HG03108 (cell line): ENCODE measurements around the gene PTPN11.
"Not testable (repeated sequence)": the region's sequence is repeated elsewhere in the genome, so short reads cannot be mapped to it uniquely, and the experiment has no call there.

Source experiments
- ATAC-seq: cut with Tn5 transposase; IDR thresholded peaks from one replicate; pipeline ENCODE4 v1.9.1; 2021; ENCODE audit warnings: moderate library complexity; ENCODE audit not compliant: unreplicated experiment

Gene PTPN11

DNA sequence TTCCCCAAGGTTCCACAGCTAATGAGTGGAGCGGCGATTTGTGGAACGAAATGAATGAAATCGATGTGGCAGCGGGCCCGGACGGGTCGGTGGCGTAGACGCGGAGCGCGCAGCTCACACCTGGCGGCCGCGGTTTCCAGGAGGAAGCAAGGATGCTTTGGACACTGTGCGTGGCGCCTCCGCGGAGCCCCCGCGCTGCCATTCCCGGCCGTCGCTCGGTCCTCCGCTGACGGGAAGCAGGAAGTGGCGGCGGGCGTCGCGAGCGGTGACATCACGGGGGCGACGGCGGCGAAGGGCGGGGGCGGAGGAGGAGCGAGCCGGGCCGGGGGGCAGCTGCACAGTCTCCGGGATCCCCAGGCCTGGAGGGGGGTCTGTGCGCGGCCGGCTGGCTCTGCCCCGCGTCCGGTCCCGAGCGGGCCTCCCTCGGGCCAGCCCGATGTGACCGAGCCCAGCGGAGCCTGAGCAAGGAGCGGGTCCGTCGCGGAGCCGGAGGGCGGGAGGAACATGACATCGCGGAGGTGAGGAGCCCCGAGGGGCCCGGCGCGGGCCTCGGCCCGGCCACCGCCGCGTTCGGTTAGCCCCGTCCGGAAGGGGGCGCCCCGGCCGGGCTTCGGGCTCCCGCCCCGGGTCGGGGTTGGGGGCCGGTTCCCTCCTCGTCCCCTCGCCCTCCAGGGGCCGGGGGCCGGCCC, at the start of gene PTPN11:
Gene PTPN11 (plus strand): TSS at position 340 of the 689 bp plus-strand sequence. CDS start 165 bp downstream, at position 505.
- peak; percentile 60 for ATAC-seq

DNA sequence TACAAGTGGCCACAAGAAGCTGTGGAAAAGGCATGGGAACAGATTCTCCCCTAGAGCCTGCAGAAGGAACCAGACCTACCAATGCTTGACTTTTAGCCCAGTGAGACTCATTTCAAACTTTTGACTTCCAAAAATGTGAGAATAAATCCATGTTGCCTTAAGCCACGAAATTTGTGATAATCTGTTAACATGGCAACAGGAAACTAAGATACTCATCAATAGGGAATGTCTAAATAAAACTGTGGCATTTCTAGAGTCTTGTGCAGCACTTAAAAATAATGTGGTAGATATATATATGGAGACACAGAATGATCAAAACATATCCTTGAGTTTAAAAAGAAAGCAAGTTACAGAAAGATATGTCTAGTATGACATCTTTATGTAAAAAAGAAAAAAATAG, 48.5 kb upstream of the PTPN11 start:
- ATAC-seq: no peak

DNA sequence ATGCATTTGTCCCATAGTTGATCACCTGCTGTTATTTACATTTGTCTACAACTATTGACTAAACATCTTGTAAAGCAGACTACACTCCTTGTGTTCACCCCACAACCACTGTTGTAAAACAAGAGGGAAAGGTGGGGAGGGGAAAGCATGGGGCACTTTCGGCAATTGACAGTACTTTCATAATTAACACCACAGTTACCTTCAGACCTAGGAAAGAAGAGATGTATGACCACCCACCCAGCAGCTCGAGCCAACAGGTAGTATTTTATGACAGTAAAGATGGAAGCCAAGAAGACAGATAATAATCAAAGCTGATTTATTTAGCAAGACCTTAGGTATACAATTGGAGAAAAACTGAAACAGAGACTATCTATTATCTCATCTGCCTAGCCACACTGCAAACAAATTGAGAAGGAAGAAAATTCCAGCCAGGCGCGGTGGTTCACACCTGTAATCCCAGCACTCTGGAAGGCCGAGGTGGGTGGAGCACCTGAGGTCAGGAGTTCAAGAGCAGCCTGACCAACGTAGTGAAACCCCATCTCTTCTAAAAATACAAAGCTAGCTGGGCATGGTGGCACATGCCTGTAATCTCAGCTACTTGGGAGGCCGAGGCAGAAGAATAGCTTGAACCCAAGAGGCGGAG, 47.8 kb upstream of the PTPN11 start:
- ATAC-seq: no peak

DNA sequence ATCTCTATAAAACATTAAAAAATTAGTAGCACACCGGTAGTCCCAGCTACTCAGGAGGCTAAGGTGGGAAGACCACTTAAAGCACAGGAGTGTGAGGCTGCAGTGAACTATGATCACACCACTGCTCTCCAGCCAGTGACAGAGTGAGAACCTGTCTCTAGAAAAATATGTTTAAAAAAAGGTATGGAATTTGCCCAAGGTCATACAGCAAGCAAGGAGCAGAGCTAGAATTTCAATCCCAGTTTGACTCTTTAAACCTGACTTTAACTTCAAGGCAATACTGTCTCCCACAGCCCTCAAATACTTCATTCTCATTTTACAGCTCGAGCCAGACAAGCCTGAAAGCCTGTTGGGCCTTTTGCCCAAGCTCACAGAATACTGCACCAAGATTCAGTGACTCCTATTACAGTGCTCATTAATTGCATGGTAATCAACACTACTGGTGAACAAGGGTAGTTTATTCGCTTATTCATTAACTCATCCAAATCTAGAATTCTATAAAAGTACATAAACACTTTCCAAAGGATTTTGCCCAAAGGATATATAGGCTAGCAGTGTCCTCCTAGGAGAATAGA, 44.5 kb upstream of the PTPN11 start:
- no peak for ATAC-seq

DNA sequence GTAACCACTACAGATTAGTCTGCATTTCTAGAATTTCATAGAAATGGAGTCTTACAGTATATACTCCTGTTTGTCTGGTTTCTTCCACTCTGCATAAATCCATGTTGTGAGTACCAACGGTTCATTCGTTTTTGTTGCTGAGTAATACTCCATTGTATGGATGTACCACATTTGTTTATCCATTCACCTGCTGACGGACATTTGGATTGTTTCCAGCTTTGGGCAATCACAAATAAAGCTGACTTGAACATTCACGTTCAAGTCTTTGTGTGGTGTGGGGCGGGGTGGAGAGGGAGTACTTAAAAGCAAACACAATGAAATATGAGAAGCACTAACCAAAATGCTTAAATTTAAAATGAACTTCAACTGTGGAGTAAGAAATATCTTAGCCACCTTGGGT, 43.6 kb upstream of the PTPN11 start:
- ATAC-seq: no peak

DNA sequence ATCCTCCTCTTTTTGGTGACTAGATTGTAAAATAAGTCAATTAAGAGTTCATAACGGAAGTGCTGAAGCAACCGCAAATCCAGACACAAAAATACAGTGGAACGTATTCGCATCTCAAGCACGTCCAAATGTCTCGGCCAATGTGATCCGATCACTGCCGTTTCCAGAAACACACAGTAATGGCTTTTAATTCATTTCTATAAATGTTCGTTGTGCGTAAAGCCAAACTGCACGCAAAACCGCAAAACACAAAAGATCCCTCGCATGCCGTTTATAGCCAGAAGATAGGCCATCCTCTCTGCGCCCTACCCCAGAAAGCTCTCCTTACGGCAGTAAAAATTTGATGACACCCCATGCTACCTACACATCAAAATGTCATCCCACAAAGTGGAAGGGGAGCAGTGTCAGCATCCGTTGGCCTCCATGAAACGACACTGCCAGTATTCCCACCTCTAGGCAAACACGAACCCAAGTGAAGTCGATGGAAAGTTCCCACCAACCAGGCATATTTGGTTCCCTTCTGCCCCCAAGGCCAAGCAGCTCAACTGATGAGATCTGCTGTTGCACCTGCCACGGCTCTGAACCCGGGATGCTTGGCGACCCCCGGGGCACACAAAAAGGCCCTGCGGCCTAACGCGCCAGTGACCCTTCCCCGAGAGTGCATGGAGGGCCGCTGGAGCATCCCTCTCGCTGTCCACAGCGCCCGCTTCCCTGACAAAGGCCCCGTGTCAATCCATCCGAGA, 37.9 kb upstream of the PTPN11 start:
- no peak for ATAC-seq

DNA sequence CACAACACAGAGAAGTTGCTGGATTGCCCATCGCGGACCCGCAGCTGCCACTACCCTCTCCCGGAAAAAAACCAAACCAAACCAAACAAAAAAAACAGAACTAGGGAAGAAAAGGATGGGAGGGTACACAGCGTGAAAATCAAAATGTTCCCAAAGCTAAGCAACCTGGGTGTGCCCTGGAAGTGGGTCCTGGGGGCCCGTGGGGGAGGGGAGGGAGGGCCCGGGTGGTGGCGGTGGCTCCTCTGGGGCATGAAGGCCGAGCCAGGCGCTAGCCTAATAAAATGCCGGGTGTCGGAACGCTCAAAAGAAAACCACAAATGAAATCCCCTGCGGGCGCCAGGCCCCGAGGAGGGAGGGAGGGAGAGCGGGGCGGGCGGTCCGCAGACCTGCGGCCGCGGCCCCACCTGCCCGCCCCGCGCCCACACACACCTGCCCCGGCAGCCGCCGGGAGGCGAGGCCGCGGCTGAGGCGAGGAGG, 37.3 kb upstream of the PTPN11 start:
- ATAC-seq: peak; percentile 31

DNA sequence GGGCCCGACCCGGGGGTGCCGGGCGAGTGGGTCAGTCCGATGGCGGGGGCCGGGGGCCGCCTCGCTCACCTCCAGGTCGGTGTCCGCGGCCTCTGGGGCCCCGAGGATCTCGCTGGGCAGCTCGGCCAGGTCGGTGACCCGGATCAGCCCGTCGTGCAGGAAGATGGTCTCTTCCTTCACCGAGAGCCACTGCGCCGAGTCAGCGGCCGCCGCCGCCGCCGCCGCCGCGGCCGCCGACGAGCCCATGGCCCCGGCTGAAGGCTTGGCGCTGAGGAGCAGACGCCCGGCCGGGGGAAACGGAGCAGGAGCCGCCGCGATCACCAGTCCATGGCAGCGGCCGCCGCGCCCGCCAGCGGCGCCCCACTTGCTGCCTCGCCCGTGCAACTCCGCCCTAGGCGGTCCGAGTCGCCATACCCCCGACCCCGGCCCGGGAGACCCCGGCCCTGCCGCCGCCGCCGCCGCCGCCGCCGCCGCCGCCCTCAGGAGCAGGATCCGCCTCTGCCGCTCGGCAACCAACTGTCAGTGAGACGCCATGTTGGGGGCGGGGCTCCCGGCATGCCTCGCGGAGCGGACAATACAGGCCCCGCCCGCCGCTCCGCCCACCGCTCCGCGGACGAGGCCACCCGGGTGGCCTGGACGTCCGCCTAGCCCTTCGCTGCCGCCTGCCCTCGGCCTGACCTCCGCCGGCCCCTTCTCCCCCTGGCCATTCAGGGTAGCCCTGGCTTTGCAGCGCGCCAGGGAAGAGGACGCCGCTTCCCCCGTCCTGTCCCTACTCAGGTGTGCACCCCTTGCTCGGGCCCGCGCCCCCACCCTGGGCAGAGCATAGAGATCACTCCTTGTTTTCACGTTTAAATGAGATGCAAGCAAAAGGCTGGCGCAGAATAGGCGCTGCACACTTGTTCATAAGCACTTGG, 36.6 kb upstream of the PTPN11 start, which contains the start of gene HECTD4:
Gene HECTD4 (minus strand): TSS at position 549 of the 914 bp plus-strand sequence. CDS start 303 bp downstream, at position 246.
- ATAC-seq: peak; percentile 94

DNA sequence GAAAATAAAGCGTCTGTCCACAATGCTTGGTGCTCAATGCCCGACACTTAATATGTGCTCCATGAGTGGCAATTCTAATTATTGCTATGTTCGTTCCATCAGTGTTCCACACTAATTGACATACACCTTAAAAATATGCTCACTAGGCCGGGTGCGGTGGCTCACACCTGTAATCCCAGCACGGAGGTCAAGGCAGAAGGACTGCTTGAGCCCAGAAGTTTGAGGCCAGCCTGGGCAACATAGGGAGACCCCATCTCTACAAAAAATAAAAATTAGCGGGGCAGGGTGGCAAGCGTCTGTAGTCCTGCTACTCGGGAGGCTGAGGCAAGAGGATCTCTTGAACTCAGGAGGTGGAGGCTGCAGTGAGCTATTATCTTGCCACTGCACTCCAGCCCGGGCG, 35.9 kb upstream of the PTPN11 start:
- ATAC-seq: no peak

DNA sequence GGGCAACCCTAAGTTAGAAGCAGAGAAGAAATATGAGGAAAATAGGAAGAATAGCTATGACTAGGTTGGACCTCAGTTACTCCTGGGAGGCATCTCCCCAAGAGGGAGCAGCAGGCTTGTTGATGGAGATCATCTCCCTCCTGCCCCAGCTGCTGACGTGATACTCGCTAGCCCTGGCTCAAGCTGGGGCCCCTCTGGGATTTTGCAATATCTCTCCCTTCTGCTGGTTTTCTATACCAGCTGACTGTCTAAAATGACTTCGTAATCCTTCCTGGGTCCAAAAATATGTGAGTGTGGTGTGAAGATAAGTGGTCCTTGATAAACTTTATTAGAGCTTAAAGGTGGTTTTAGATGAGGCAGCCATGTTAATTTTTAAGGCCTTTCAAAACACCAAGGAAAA, 32.0 kb upstream of the PTPN11 start:
- ATAC-seq: no peak

DNA sequence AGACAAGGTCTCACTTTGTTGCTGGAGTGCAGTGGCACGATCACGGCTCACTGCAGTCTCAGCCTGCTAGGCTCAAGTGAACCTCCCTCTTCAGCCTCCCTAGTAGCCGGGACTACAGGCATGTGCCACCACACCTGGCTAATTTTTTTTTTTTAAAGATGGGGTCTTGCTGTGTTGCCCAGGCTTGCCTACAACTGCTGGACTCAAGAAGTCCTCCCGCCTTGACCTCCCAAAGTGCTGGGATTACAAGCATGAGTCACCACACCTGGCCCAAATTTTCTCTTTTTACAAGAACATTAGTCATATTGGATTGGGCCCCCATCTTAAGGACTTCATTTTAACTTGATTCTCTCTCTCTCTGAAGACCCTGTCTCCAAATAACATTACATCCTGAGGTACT, 29.5 kb upstream of the PTPN11 start:
- ATAC-seq: no peak

DNA sequence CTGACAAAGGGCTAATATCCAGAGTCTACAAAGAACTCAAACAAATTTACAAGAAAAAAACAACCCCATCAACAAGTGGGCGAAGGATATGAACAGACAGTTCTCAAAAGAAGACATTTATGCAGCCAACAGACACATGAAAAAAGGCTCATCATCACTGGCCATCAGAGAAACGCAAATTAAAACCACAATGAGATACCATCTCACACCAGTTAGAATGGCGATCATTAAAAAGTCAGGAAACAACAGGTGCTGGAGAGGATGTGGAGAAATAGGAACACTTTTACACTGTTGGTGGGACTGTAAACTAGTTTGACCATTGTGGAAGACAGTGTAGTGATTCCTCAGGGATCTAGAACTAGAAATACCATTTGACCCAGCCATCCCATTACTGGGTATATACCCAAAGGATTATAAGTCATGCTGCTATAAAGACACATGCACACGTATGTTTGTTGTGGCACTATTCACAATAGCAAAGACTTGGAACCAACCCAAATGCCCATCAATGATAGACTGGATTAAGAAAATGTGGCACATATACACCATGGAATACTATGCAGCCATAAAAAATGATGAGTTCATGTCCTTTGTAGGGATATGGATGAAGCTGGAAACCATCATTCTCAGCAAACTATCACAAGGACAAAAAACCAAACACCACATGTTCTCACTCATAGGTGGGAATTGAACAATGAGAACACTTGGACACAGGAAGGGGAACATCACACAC, 28.7 kb upstream of the PTPN11 start:
- not testable (repeated sequence) for ATAC-seq

DNA sequence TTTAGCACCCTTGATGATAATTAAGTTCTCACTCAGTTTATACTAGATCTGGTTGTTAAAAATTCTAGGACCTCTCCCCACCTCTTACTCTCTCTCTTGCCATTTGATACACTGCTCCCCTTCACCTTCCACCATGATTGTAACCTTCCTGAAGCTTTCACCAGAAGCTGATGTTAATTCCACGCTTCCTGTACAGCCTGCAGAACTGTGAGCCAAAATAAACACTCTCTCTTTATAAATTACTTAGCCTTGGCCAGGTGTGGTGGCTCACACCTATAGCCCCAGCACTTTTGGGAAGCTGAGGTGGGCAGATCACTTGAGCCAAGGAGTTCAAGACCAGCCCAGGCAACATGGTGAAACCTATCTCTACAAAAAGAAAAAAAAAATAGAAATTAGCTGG, 25.4 kb upstream of the PTPN11 start:
- ATAC-seq: no peak

DNA sequence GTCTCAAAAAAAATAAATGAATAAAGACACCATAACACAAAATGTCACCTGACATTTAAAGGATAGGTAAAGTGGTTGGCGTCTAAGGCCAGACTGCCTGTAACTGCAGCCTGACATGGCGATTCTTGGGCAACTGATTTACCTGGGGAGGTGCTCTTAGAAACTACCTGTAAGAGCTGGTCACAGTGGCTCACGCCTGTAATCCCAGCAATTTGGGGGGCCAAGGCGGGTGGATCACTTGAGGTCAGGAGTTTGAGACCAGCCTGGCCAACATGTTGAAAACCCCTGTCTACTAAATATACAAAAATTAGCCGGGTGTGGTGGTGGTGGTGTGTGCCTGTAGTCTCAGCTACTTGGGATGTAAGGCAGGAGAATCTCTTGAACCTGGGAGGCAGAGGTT, 17.7 kb upstream of the PTPN11 start:
- ATAC-seq: no peak

DNA sequence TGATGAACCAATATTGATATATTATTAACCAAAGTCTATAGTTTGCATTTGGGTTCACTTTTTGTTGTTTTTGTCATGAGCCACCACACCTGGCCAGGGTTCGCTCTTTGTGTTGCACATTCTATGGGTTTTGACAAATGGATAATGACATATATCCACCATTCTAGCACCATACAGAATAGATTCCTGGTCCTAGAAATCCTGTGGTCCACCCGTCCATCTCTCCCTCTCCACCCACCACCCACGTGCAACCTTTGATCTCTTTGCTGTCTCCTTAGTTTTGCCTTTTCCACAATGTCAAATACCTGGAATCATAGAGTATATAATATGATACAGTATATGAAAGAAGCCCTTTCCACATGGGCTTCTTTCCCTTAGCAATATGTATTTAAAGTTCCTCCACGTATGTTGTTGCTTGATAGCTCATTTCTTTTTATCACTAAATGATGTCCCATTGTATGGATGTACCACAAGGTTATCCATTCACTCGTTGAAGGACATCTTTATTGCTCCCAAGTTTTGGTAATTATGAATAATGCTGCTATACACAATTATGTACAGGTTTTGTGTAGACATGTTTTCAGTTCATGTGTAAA, 16.7 kb upstream of the PTPN11 start:
- no peak for ATAC-seq

DNA sequence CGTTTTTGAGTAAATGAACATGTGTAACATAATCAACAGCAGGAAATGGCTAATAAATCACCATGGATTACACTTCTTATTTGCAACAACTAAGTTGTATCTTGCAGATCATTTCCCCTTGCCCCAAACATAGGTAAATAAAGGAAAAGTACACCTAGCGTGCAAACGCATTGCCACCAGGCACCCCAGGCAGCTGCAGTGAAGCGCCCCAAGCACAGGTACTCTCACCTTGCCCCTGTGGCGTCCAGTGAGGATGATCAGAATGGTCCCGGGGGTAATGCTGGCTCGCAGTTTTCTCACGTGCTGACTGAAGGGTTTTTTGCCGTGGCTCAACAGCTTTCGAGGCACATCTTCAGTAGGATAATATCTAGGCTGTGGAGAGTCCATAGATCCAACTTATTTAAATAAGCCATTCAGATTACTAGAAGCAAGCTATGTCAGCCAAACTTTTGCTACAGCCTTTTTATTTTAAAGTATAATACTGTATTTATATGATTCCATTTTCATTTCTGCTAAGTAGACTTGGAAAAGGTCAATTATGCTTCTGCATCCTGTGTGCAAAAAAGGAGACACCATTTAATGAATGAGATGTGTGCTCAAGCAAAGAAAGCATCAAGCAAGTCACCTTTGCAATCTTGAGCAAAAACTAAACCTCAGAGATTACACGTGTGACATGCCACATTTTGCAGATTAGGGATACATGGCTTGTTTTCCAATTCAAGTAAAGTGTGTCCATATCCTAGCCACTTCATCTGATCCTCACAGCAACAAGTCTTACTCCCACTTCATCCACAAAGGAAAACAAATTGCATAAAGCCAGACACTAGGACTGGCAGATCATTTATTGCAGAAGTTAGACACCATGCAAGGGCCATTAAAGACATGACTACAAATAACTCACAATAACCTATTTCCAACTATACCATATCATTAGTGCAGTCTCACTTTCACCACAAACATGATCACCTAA, 11.9 kb upstream of the PTPN11 start:
- no peak for ATAC-seq

DNA sequence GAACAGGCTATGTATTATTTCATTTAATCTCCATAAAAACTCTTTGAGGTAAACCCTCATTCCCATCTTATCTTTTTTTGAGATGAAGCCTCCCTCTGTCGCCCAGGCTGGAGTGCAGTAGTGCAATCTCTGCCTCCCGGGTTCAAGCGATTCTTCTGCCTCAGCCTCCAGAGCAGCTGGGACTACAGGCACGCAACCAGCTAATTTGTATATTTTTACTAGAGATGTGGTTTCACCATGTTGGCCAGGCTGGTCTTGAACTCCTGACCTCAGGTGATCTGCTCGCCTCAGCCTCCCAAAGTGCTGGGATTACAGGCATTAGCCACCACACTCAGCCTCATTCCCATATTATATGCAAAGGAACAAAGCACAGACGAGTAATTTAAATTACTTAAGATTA, 11.1 kb upstream of the PTPN11 start:
- ATAC-seq: not testable (repeated sequence)

DNA sequence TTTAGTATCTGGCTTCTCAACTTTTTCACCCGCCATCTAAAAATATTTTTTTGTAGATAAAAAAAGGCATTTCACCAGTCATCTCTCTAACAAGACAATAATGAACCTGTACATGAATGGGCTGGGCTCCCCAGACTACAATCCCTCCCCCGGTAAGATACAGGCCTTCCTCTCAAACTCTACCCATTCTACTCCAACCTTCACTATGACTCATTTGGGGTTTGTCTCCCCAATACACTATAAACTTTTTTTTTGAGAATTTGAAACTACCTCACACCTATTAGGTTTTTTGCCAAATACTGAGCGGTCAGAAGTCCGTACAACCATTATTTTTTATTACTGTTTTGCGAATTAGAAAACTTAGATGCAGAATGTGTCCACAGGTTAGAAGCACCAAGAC, 10.1 kb upstream of the PTPN11 start:
- ATAC-seq: no peak
